Right cardiac atrium (tissue), 5 donors: ENCODE measurements around the gene MBD4. TPM values are rescaled to one million over a fixed set of nuclear protein-coding genes. Genes with fewer than 3 reads are reported as not detected.
"Not testable (repeated sequence)": the region's sequence is repeated elsewhere in the genome, so short reads cannot be mapped to it uniquely, and the experiment has no call there.

Experiments
- ATAC-seq, 2 donors: fragments of 200-7000 bp; cut with Tn5 transposase; one replicate each; pipeline versions ENCODE4 v1.8.0 to v1.9.1; 2020; ENCODE audit warnings: moderate library complexity in 2 of 2, mild to moderate bottlenecking in 1 of 2
- DNase-seq, 3 donors: peaks; one replicate each; pipeline ENCODE4 v3.0.0-alpha.2; 2020
- H3K27ac ChIP-seq: one replicate; pipeline ENCODE4 v1.5.1; 2013; ENCODE audit warnings: mild to moderate bottlenecking, low read length, control low read depth, moderate library complexity
- H3K27me3 ChIP-seq: one replicate; pipeline ENCODE4 v1.6.1; 2013; ENCODE audit not compliant: control insufficient read depth, insufficient read depth
- H3K4me1 ChIP-seq: one replicate; pipeline ENCODE4 v1.6.1; 2013; ENCODE audit warnings: low read length; ENCODE audit not compliant: control insufficient read depth, insufficient read depth
- H3K4me3 ChIP-seq: one replicate; pipeline ENCODE4 v1.5.1; 2013; ENCODE audit warnings: low read length, control low read depth
- H3K9me3 ChIP-seq: one replicate; pipeline ENCODE4 v1.6.1; 2013; ENCODE audit warnings: low read length; ENCODE audit not compliant: control insufficient read depth
- WGBS: extraction: QIAGEN DNeasy Blood & Tissue Kit; methylation state at CpG from one replicate; pipeline ENCODE4 v1.1.7; 2013; 5-methylcytosine and 5-hydroxymethylcytosine counted together
- intact Hi-C, 4 donors: fragments of 100-400 bp; cut with DNase I; formaldehyde crosslinking; loops; one replicate each; pipeline versions ENCODE4 v1.11.0 to v1.14.0; 2022 to 2023
- polyA plus RNA-seq: library from polyadenylated mRNA; stranded (reverse); fragments of 200-250 nt; gene quantifications from one replicate; pipeline ENCODE4 v1.2.3, GENCODE V29; 2013
- total RNA-seq, 4 donors: library from RNA; stranded (reverse); fragmentation: NEBNext Ultra II Directional; extraction: Animal tissue kit (Norgen Biotek cat#: 25700); gene quantifications; one replicate each; pipeline ENCODE4 v1.2.1, GENCODE V29; 2021
- donor health status: healthy with polysubstance abuse.
- donor health status: DM: no; HTN: yes; CAD: no.
- donor health status: DM: no; HTN: no; CAD: no.
- donor health status: DM: no; HTN: yes; CAD: no; lungs with severe emphysema.
- donor health status: DM: yes; HTN: yes; CAD: no.

Gene MBD4
- total and polyA plus RNA-seq, 5 donors, result 17.5 to 52.1 (median 25.6) TPM

GRCh38 chr3:129419476-129419875 lies 20.3 kb downstream of the MBD4 start:
- Histone ChIP-seq H3K4me1 (peaks cover 2% of the 10 kb centered on the region), H3K9me3 (no peaks in the 10 kb centered on the region), H3K4me3 (no peak overlapping the region), H3K27ac (no peak overlapping the region), H3K27me3 (no peaks in the 10 kb centered on the region)
- DNase-seq (no peak), ATAC-seq (no peak)
- intact Hi-C loops, result no loop called here
- WGBS, result 66% methylated on average over 4 of the region's 4 CpGs

DNA sequence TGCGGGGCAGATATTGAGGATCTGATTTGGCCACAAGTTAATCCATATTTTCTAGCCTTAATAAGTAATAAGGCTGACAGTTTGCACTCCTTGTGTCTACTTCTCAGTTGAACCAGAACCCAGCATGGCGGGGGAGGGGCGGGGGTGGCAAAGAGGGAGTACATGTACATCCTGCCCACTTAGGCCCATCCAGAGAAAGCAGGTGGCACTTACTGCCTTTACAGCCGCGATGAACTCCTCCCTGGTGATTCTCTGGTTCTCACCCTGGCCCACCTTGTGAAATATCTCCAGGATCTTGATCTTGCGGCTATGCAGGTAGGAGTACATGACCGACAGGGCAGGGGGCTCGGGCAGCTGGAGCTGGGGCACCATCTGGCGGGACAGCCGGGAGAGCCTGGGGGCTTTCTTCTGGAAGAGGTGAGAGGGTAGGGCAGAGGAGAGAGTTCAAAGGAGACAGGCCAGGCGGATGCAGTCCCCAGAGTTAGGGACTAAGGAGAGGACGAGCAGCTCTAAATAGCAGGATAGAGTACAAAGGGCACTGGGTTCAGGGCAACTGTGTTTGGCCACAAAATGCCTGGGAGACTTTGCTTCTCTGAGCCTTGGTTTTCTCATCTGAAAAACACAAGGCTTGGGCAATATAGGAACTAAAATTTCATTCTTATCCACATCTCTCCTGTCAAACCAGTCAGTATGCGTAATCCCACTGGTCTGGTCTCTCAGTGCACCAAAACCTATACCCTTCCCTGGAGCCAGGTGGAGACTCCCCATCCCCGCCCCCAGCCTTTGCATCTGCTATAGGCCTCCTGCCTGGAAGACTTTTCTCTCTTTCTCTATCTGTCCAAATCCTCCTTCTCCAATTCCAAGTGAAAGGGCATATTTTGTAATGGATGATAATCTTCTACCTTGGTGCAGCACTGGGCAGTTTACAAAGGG lies 21.4 kb downstream of the MBD4 start:
- Histone ChIP-seq H3K27me3 (no peaks in the 10 kb centered on the region), H3K4me3 (no peak overlapping the region), H3K4me1 (peaks cover 2% of the 10 kb centered on the region), H3K27ac (no peak overlapping the region), H3K9me3 (no peaks in the 10 kb centered on the region)
- no peak for ATAC-seq
- 88% methylated on average over 14 of the region's 14 CpGs for WGBS
- DNase-seq, result no peak
- intact Hi-C loops, result no loop called here

DNA sequence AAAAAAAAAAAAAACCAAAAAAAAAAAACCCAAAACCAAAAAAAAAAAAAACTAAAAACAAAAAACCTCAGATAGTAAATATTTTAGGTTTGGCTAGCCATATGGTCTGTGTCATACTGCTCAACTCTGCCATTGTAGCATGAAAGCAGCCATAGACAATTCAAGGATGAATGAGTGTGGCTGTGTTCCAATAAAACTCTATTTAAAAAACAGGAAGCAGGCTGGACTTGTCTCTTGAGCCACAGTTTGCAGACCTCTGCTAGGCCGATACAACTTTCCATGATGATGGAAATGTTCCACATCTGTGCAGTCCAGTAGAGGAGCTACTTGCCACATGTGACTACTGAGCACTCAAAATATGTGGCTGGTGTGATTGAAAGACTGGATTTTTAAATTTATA lies 22.4 kb downstream of the MBD4 start:
- ATAC-seq (peak; percentile 35 to 40), DNase-seq (no peak)
- intact Hi-C loops, result no loop called here
- Histone ChIP-seq H3K9me3 (no peaks in the 10 kb centered on the region), H3K27ac (no peak overlapping the region), H3K4me3 (no peak overlapping the region), H3K27me3 (no peaks in the 10 kb centered on the region), H3K4me1 (peaks cover 5% of the 10 kb centered on the region)
- WGBS, result 31% methylated on average over 1 of the region's 1 CpG

DNA sequence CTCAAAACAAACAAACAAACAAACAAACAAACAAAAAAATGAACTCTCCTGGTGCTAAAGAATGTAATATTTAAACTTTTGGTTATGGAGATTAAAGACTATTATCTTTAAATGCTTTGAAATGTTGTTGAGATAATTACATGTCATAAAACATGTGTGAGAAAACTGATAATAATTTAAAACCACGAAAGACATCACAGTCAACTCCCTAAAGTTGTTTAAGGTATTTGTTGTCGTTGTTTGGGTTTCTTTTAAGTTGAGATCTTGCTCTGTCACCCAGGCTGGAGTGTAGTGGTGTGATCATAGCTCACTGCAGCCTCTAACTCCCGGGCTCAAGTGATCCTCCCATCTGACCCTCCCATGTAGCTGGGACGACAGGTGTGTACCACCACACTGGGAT lies 23.3 kb downstream of the MBD4 start:
- Histone ChIP-seq H3K27me3 (no peaks in the 10 kb centered on the region), H3K27ac (no peak overlapping the region), H3K4me3 (no peak overlapping the region), H3K9me3 (no peaks in the 10 kb centered on the region), H3K4me1 (peaks cover 5% of the 10 kb centered on the region)
- DNase-seq (no peak), ATAC-seq (no peak)
- 93% methylated on average over 4 of the region's 4 CpGs for WGBS
- intact Hi-C loops, result no loop called here

DNA sequence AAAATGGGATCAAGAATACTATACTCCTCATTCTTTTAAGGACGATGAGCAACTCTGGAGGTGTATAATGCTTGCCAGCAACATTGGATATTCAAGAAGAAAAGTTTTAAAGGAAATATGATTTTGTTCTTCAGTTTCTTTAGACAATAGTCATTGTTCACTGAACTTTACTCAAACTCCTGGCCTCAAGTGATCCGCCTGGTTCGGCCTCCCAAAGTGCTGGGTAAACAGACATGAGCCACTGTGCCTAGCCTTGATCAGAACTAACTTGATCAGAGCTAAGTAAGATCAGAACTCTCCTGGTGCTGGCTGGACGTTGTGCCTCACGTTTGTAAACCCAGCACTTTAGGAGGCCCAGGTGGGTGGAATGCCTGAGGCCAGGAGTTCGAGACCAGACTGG lies 23.9 kb downstream of the MBD4 start:
- Histone ChIP-seq H3K4me1 (peaks cover 5% of the 10 kb centered on the region), H3K27ac (no peak overlapping the region), H3K4me3 (no peak overlapping the region), H3K27me3 (no peaks in the 10 kb centered on the region), H3K9me3 (no peaks in the 10 kb centered on the region)
- no peak for DNase-seq
- 87% methylated on average over 6 of the region's 6 CpGs for WGBS
- no peak for ATAC-seq
- intact Hi-C loops, result no loop called here

- Histone ChIP-seq H3K4me3 (no peak overlapping the region), H3K27me3 (no peaks in the 10 kb centered on the region), H3K4me1 (peaks cover 5% of the 10 kb centered on the region), H3K27ac (no peak overlapping the region), H3K9me3 (no peaks in the 10 kb centered on the region)
- 95% methylated on average over 3 of the region's 3 CpGs for WGBS
- DNase-seq, result no peak
- no peak for ATAC-seq
- intact Hi-C loops, result no loop called here
Measured at GRCh38 chr3:129415378-129415777, 24.4 kb downstream of the MBD4 start.

GRCh38 chr3:129413687-129414506 lies 25.9 kb downstream of the MBD4 start:
- intact Hi-C loops, result no loop called here
- H3K27me3 ChIP-seq, result no peaks in the 10 kb centered on the region
- WGBS, result 42% methylated on average over 4 of the region's 4 CpGs
- ATAC-seq (peak; percentile 71 to 82), DNase-seq (no peak)
- H3K4me1 ChIP-seq, result peaks cover 5% of the 10 kb centered on the region
- no peaks in the 10 kb centered on the region for H3K9me3 ChIP-seq
- peak overlapping the region; percentile 82 for H3K27ac ChIP-seq
- H3K4me3 ChIP-seq, result no peak overlapping the region

DNA sequence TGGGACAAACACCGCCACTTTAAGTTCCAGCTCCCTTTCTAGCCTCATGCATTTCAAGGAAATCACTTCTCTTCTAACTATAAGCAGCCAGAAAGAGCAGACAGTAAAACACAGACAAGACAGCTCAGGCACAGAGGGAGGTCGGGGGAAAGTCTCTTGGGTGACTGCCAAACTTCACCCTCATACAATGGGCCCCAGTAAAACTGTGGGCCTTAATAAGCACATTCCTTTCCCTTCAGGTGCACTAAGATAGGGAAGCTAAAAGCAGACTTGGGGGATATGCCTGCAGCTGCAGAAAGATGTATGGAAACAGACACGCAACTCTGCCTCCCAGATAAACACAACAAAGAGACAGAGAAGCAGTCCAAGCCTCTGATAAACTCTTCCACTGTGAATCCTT lies 26.5 kb downstream of the MBD4 start:
- H3K4me3 ChIP-seq, H3K27me3 ChIP-seq, DNase-seq, ATAC-seq, H3K9me3 ChIP-seq, H3K4me1 ChIP-seq, intact Hi-C loops: not testable (repeated sequence)
- H3K27ac ChIP-seq, result peak overlapping the region; percentile 82
- 51% methylated on average over 3 of the region's 3 CpGs for WGBS

DNA sequence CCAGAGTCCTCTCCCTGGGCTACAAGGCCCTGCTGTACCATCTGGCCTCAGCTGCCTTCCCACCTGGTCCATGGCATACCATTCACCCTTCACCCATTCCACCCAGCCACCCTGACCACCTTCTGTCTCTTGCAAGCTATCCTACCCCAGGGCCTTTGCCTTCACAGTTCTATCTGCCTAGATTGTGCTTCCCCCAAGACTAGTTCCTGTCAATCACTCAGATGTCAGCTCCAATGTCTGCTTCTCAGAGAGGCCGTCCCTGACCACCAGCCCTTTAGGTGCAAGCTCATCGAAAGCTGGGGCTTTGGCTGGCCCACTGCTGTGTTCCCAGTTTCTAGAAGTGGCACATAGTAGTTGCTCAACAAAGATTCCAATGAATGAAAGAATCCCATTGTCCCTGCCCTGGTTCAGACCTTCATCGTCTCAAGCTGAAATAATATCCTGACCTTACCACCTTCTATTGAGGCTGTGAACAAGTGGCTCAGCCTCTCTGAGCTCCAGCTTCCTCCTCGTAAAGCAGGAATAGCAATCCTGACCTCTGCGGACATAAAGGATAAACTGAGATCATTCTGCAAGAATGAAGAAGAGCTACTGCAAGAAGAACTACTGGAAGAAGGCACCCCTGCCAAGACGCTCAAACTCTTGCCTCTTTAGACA lies 27.1 kb downstream of the MBD4 start:
- no peak overlapping the region for H3K4me3 ChIP-seq
- no peak for ATAC-seq
- 71% methylated on average over 6 of the region's 6 CpGs for WGBS
- peaks cover 3% of the 10 kb centered on the region for H3K4me1 ChIP-seq
- no peaks in the 10 kb centered on the region for H3K9me3 ChIP-seq
- DNase-seq, result no peak
- intact Hi-C loops, result no loop called here
- H3K27ac ChIP-seq, result peak overlapping the region; percentile 30
- H3K27me3 ChIP-seq, result no peaks in the 10 kb centered on the region

DNA sequence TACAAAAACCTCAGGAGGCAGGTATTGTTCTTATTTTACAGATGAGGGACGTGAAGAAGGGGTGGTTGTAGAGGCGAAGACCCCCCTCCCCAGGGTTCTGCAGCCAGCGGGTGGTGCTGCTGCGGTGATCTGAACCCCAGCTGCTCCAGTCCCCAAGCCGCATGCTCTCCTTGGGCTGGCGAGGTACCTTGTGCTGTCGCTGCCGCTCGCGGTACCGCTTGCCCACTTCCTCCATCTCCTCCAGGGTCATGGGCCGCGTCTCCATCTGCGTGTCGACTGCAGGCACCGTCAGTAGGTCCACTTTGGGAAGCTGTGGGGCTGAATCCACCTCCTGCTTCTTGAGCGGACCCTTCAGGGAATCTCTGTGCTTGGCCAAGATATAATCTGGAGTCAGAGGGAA lies 28.8 kb downstream of the MBD4 start:
- no peak for ATAC-seq
- Histone ChIP-seq H3K27me3 (no peaks in the 10 kb centered on the region), H3K4me1 (peaks cover 3% of the 10 kb centered on the region), H3K4me3 (no peak overlapping the region), H3K9me3 (no peaks in the 10 kb centered on the region), H3K27ac (no peak overlapping the region)
- intact Hi-C loops, result no loop called here
- no peak for DNase-seq
- 88% methylated on average over 17 of the region's 17 CpGs for WGBS

DNA sequence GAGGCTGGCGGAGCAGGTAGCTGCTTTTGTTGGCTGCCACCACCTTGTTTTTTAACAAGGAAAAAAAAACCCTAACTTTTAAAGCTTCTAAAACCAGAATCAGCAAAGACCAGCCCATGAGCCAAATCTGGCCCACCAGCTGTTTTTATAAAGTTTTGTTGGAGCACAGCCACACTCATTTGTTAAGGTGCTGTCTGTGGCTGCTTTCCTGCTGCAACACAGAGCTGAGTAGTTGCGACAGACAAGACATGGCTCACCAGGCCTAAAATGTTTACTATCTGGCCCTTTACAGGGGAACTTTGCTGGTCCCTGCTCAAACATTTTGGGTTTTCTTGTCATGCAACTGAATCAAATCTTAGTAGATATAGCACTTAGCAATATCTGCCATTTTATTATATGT lies 30.2 kb downstream of the MBD4 start:
- DNase-seq, result no peak
- intact Hi-C loops, result no loop called here
- H3K4me1 ChIP-seq, result peaks cover 3% of the 10 kb centered on the region
- 71% methylated on average over 2 of the region's 2 CpGs for WGBS
- no peak overlapping the region for H3K4me3 ChIP-seq
- H3K27me3 ChIP-seq, result no peaks in the 10 kb centered on the region
- no peaks in the 10 kb centered on the region for H3K9me3 ChIP-seq
- no peak for ATAC-seq
- no peak overlapping the region for H3K27ac ChIP-seq
